Measurements from ENCODE around the gene NAP1L1. TPM values are rescaled to one million over a fixed set of nuclear protein-coding genes. Genes with fewer than 3 reads are reported as not detected.
"Not testable (repeated sequence)": the region's sequence is repeated elsewhere in the genome, so short reads cannot be mapped to it uniquely, and the experiment has no call there.

The NAP1L1 gene
- total RNA-seq, 2 experiments from 2014 or later: 646 to 654 TPM

DNA sequence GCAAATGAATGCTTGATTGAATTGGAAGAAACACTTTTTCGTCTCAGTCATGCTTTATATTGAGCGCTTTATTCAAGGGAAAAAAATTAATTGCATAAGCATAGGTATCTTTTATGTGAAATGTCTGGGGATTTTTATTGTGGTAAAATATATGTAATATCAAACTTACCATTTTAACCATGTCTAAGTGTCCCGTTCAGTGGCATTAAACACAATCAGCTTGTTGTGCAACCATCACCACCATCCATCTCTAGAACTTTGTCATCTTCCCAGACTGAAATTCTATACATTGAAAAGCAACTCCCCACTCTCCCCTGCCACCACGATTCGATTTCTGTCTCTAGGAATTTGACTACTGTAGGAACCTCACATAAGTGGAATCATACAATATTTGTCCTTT lies 92.7 kb downstream of the NAP1L1 start:
- Mint-ChIP-seq H3K9me3 (no peaks in the 10 kb centered on the region), H3K4me3 (no peak overlapping the region), H3K4me1 (ENCODE audit: low read depth) (no peaks in the 10 kb centered on the region), H3K27me3 (no peaks in the 10 kb centered on the region), H3K27ac (no peak overlapping the region), H3K36me3 (ENCODE audit: low read depth) (no peaks in the 10 kb centered on the region)
- intact Hi-C loops (cut with DNase I, micrococcal nuclease): no loop called here
- ChIA-PET POLR2A (no interaction called here), CTCF (interaction anchor here (0.7 to 1.3 kb wide), 4 partner anchors 11 to 152 kb away, joined by 3 to 5 read pairs (median 3); no protein-coding TSS in a partner anchor)
- Histone ChIP-seq H3K36me3 (ENCODE audit: insufficient read depth, low read length) (no peaks in the 10 kb centered on the region), H3K9me3 (ENCODE audit: control insufficient read depth in 1 of 2, insufficient read depth in 1 of 2, low read length in 2 of 2) (no peaks in the 10 kb centered on the region), H3K4me3 (ENCODE audit: low read length) (no peak overlapping the region), H3K27ac (ENCODE audit: low read depth in 1 of 2, low read length in 2 of 2) (no peak overlapping the region), H3K27me3 (ENCODE audit: control insufficient read depth in 1 of 2, insufficient read depth in 2 of 2, low read length in 2 of 2) (no peaks in the 10 kb centered on the region), H3K4me1 (ENCODE audit: insufficient read depth, low read length) (no peaks in the 10 kb centered on the region)
- DNase-seq (no peak), ATAC-seq (ENCODE audit: poor library complexity) (no peak)
- TF ChIP-seq, protein P1, sequence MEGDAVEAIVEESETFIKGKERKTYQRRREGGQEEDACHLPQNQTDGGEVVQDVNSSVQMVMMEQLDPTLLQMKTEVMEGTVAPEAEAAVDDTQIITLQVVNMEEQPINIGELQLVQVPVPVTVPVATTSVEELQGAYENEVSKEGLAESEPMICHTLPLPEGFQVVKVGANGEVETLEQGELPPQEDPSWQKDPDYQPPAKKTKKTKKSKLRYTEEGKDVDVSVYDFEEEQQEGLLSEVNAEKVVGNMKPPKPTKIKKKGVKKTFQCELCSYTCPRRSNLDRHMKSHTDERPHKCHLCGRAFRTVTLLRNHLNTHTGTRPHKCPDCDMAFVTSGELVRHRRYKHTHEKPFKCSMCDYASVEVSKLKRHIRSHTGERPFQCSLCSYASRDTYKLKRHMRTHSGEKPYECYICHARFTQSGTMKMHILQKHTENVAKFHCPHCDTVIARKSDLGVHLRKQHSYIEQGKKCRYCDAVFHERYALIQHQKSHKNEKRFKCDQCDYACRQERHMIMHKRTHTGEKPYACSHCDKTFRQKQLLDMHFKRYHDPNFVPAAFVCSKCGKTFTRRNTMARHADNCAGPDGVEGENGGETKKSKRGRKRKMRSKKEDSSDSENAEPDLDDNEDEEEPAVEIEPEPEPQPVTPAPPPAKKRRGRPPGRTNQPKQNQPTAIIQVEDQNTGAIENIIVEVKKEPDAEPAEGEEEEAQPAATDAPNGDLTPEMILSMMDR (IDR thresholded peaks at IDR 0.05): no peak

DNA sequence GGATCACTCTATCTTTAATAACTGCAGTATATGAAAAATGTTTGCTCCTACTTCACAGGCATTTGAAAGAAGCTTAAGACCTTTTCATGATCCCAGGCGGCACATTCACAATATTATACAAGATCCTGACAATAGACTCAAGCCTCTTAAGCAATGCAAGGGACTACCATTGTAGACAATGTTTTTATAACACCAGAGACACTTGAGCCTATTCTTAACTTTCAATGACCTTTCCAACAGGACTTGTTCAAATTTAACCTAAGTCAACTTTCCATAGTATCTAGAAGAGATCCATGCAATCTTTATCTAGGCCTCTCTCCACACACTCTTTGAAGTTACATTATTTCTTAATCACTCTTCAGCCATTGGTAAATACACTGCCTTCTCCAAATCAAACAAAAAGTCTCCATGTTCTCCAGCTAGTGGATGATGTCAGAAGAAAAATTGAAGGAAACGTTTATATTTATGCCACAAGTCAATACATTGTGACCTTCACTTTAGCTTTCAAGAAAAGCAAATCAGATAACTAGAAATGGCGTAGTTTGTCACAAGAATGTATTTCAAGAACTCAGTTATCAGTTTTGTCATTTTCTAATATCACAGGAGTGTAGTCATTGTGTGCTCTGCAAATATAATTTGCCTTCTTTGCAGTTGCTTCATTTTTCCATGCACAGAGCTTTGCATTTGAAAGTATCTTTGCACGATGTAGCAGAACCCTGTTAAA lies 94.1 kb downstream of the NAP1L1 start:
- CTCF ChIA-PET: no interaction called here
- peaks cover 5% of the 10 kb centered on the region for H3K4me1 Mint-ChIP-seq (ENCODE audit: low read depth)

DNA sequence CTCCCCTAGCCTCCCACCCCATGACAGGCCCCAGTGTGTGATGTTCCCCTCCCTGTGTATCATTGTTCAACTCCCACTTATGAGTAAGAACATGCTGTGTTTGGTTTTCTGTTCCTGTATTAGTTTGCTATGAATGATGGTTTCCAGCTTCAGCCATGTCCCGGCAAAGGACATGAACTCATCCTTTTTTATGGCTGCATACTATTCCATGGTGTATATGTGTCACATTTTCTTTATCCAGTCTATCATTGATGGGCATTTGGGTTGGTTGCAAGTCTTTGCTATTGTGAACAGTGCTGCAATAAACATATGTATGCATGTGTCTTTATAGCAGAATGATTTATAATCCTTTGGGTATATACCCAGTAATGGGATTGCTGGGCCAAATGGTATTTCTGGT lies 96.8 kb downstream of the NAP1L1 start:
- H3K9me3 Mint-ChIP-seq; H3K36me3 ChIP-seq (ENCODE audit: insufficient read depth, low read length); H3K4me3 ChIP-seq (ENCODE audit: low read length); H3K27me3 ChIP-seq (ENCODE audit: control insufficient read depth in 1 of 2, insufficient read depth in 2 of 2, low read length in 2 of 2); H3K9me3 ChIP-seq (ENCODE audit: control insufficient read depth in 1 of 2, insufficient read depth in 1 of 2, low read length in 2 of 2); ATAC-seq (ENCODE audit: poor library complexity); intact Hi-C loops (cut with DNase I, micrococcal nuclease); H3K27ac ChIP-seq (ENCODE audit: low read depth in 1 of 2, low read length in 2 of 2); H3K4me3 Mint-ChIP-seq; POLR2A ChIA-PET; DNase-seq; H3K27ac Mint-ChIP-seq; H3K36me3 Mint-ChIP-seq (ENCODE audit: low read depth); H3K27me3 Mint-ChIP-seq: not testable (repeated sequence)
- peaks cover 21% of the 10 kb centered on the region for H3K4me1 Mint-ChIP-seq (ENCODE audit: low read depth)
- H3K4me1 ChIP-seq (ENCODE audit: insufficient read depth, low read length): peaks cover 18% of the 10 kb centered on the region
- CTCF ChIA-PET: interaction anchor here (1.6 kb wide), 1 partner anchor 44 kb away, joined by 3 read pairs; the partner anchor contains the start of gene PHLDA1

More for the DNA sequence above, 94.1 kb downstream of the NAP1L1 start:
- Histone ChIP-seq H3K27ac (ENCODE audit: low read depth in 1 of 2, low read length in 2 of 2) (no peak overlapping the region), H3K36me3 (ENCODE audit: insufficient read depth, low read length) (no peaks in the 10 kb centered on the region), H3K9me3 (ENCODE audit: control insufficient read depth in 1 of 2, insufficient read depth in 1 of 2, low read length in 2 of 2) (no peaks in the 10 kb centered on the region), H3K4me3 (ENCODE audit: low read length) (no peak overlapping the region), H3K4me1 (ENCODE audit: insufficient read depth, low read length) (peaks cover 3% of the 10 kb centered on the region), H3K27me3 (ENCODE audit: control insufficient read depth in 1 of 2, insufficient read depth in 2 of 2, low read length in 2 of 2) (no peaks in the 10 kb centered on the region)
- POLR2A ChIA-PET: no interaction called here
- Mint-ChIP-seq H3K27ac (no peak overlapping the region), H3K4me3 (no peak overlapping the region), H3K27me3 (no peaks in the 10 kb centered on the region), H3K9me3 (no peaks in the 10 kb centered on the region), H3K36me3 (ENCODE audit: low read depth) (no peaks in the 10 kb centered on the region)
- DNase-seq (no peak), ATAC-seq (ENCODE audit: poor library complexity) (no peak)
- TF ChIP-seq, protein P1 (IDR thresholded peaks at IDR 0.05): no peak
- intact Hi-C loops (cut with DNase I, micrococcal nuclease): no loop called here

Other genes starting within 250 kb of the NAP1L1 start
- gene PHLDA1, start 52.9 kb downstream of the NAP1L1 start, total RNA-seq: 1 to 10 TPM; 6.5 TPM

Data from CD4-positive, alpha-beta T cell (primary cell).